Measurements from ENCODE around the gene CYB561D1. TPM values are rescaled to one million over a fixed set of nuclear protein-coding genes. Genes with fewer than 3 reads are reported as not detected.
A peak's percentile ranks its signal among the peaks of the same experiment; 100 is the strongest.

CYB561D1 gene
- total RNA-seq, 1 donor from 2014 or later, result 4.6 TPM

DNA sequence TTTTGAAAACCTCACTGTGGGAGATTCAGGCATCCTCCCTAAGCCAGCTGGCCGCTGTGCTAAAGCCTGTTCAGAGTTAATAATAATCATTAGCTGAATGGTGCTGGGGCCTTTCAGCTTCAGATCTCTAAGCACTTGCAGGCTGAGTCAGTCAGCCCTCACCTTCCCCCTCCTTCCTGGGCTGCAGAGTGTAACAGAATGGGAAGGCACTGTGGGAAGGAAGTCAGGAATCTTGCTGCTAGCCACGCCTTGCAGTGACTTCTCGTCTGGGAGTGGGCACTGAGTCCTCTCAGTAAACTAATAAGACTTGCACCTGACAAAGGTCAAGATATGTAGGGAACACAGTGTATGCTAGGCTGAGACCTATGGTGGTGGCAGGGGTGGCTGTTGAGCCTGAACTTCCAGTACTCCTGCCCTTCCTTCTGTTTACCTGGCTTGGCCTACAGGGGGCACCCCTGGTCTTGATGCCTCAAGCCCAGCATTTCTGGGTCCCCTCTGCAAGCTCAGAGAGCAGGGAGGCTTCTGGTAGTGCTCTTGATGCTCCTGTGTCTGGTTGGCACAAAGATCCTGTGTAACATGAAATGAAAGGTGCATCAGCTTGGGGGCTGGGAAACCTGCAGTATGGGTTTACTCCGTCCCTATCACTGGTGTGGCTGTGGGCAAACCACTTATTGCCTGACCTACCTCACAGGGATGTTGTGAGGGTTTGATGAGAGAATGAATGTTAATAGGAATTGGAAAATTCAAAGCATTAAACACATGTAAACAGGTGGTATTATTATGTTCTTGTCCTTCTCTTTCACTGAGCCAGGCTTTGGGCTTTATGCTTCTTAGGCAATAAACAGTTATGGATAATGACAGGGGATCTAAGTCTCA, 6.0 kb downstream of the CYB561D1 start:
- DNase-seq (ENCODE audit: low read depth in 2 of 2), result peak; percentile 40 to 70

- no peak for DNase-seq (ENCODE audit: low read depth in 2 of 2)
Observed at GRCh38 chr1:109500941-109501381, 7.1 kb downstream of the CYB561D1 start.

GRCh38 chr1:109501644-109502363, 7.9 kb downstream of the CYB561D1 start:
- no peak for DNase-seq (ENCODE audit: low read depth in 2 of 2)

- no peak for DNase-seq (ENCODE audit: low read depth in 2 of 2)
Observed at GRCh38 chr1:109502364-109502851, 8.5 kb downstream of the CYB561D1 start.

DNA sequence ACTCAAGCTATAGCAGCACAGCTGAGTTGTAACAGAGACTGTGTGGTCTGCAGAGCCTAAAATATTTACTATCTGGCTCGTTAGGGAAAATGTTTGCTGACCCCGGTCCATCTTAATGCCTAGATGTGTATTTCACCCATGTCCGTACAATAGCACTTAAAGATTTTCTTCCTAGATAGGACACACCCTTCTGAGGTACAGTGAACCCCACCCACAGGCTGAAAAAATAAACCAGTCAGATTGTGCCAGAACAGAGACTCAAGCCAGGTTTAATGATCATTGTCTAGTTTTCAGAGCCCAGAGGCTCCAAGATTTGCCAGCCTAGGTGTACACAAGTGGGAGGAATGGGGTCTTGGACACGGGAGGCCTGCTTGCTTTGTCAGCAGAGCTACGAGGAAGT, 10.0 kb downstream of the CYB561D1 start:
- DNase-seq (ENCODE audit: low read depth in 2 of 2), result no peak

DNA sequence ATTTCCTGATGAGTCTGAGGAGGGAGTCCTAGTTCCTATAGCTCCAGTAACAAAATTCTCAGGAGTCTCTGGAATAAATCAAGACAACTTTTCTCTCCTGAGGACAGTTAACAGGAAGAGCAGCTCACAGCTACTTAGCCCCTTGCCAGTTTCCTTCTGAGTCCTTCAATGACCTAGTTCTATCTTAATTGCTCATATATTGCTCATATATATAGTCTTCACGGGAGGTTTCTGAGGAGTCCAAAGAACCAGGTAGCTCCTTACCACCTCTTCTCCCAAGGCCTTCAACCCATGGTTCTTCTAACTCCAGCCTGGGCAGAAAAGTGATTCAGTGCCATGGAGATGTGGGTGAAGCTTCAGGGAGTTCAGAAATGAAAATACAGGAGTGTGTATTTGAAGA, 11.1 kb downstream of the CYB561D1 start:
- DNase-seq (ENCODE audit: low read depth in 2 of 2), result no peak

- no peak for DNase-seq (ENCODE audit: low read depth in 2 of 2)
Observed at GRCh38 chr1:109508001-109508872, 14.3 kb downstream of the CYB561D1 start.

DNA sequence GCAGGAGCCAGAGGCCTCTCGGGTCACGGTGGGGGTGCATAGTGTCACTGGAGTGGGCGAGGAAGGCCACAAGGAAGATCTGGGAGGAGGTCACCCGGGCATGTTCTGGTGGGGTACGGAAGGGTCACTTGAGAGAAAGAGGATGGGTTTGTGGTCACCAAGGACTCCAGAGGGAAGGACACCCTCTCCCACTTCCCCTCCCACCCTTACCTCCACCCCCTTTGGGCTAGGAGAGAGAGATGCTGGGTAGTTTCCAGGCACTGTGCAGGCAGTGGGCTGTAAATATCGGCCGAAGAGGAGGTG, 14.9 kb downstream of the CYB561D1 start:
- no peak for DNase-seq (ENCODE audit: low read depth in 2 of 2)

DNA sequence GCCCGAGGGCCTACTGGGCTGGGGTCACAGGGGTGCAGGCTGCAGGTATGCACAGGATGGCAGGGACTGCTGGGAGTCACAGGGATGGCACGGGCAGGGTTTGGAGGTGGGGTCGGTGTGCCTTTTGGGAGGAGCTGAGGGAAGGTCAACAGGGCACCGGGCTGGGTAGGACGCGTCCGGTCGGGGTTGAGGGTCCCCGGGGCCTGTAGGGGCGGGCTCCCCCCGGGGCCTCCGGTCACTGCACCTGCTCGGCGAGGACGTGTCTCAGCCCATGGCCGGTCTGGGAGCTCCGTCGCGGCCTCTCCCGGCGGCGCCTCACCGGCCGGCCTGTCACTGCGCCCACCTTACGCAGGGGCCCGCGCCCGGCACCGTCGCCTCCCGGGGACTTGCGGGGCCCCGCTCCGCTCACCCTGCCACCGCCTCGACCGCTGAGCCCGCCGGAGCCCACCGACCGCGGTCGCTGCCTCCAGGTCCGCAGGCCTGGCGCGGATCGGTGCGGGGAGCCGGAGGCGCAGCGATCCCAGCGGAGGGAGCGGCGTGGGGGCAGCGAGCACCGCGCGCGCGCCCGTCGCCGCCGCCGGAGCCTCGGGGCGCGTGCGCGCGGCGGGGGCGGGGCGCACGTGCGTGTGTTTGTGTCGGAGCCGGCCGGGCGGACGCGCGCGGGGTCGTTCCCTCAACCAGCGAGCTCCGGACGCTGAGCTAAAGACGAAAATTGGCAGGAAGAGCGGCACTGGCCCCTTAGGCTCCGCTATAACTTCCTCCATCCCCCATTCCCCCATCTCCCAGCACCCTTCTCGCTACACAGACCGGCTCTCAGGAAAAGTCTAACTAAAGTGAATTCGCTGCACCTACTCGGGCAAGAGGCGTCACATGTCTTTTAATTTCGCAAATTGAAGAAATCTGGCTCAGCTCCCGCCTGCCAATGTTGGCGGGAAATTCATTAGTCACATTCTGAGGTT, 15.6 kb downstream of the CYB561D1 start, which contains the start of gene AMIGO1:
TSS of gene AMIGO1 (minus strand) at position 552 of the 959 bp plus-strand sequence. CDS start 815 bp downstream, outside the sequence.
- peak; percentile 54 to 69 for DNase-seq (ENCODE audit: low read depth in 2 of 2)

GRCh38 chr1:109513110-109513710, 19.3 kb downstream of the CYB561D1 start:
- no peak for DNase-seq (ENCODE audit: low read depth in 2 of 2)

- no peak for DNase-seq (ENCODE audit: low read depth in 2 of 2)
Observed at GRCh38 chr1:109514846-109515245, 21.0 kb downstream of the CYB561D1 start.

DNA sequence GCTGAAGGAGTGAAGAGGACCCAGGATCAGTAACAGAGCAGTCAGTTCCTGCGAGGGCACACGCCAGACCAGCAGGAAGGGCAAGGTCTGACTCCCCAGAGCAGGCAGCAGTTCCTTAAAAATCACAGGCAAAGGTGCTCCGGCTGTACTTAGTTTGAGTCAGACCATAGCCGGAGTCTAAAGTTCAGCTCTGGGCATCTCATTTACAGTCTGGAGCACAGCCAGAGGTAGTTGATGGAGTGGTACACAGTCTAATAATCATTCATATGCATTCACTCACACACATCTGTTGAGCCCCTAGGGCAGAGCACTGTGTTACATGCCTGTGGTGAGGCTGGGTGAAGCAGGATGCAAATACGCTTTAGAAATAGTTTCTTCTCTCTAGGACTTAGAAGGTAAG, 23.0 kb downstream of the CYB561D1 start:
- DNase-seq (ENCODE audit: low read depth in 2 of 2), result no peak

DNA sequence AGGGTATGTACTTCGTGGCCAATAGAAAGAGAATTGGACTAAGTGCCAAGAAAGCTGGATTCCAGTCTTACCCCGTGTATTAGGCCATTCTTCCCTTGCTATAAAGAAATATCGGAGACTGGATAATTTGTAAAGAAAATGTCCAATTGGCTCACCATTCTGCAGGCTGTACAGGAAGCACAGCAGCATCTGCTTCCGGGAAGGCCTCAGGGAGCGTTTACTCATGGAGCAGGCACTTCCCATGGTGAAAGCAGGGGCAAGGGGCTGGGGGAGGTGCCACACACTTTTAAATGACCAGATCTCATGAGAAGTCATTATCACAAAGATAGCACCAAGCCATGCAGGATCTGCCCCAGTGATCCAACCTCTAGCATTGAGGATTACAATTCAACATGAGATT, 23.4 kb downstream of the CYB561D1 start:
- no peak for DNase-seq (ENCODE audit: low read depth in 2 of 2)

GRCh38 chr1:109521002-109521951, 27.4 kb downstream of the CYB561D1 start:
- no peak for DNase-seq (ENCODE audit: low read depth in 2 of 2)

DNA sequence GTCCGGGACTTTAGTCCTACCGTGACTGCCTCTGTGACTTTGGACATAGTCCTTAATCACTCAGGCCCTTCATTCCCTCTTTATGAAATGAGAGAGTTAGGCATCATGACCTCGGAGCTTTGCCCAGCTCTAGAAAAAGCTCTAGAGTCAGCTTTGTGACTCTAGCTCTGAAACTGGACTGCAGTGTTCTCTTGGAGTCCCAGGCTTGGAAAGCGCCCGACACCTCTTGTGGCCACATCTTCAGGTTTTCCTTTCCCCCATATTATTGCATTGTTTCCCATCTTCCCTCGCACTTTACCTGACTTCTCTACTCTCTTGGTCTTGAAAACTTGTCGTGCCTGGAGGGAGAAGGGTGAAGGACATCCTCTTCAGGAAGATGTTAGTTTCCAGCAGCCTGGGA, 28.1 kb downstream of the CYB561D1 start:
- DNase-seq (ENCODE audit: low read depth in 2 of 2), result no peak

GRCh38 chr1:109523706-109524105, 29.8 kb downstream of the CYB561D1 start:
- no peak for DNase-seq (ENCODE audit: low read depth in 2 of 2)

GRCh38 chr1:109527098-109527811, 33.4 kb downstream of the CYB561D1 start:
- DNase-seq (ENCODE audit: low read depth in 2 of 2), result no peak

All from lung microvascular endothelial cell (primary cell).